Astrocyte (in vitro differentiated cells and primary cell): Measurements from ENCODE around the gene HOXC9.

Experiments
- EZH2 ChIP-seq: IDR thresholded peaks from 2 replicates; pipeline ENCODE4 v1.6.1; 2012; ENCODE audit warnings: mild to moderate bottlenecking, low read length, inconsistent platforms; ENCODE audit not compliant: insufficient read depth
- TF ChIP-seq, protein P1 (sequence below): IDR thresholded peaks from 2 replicates; pipeline ENCODE4 v1.5.1; 2011; ENCODE audit warnings: low read depth, mild to moderate bottlenecking, inconsistent platforms, low read length, moderate library complexity; ENCODE audit not compliant: insufficient read depth

DNA sequence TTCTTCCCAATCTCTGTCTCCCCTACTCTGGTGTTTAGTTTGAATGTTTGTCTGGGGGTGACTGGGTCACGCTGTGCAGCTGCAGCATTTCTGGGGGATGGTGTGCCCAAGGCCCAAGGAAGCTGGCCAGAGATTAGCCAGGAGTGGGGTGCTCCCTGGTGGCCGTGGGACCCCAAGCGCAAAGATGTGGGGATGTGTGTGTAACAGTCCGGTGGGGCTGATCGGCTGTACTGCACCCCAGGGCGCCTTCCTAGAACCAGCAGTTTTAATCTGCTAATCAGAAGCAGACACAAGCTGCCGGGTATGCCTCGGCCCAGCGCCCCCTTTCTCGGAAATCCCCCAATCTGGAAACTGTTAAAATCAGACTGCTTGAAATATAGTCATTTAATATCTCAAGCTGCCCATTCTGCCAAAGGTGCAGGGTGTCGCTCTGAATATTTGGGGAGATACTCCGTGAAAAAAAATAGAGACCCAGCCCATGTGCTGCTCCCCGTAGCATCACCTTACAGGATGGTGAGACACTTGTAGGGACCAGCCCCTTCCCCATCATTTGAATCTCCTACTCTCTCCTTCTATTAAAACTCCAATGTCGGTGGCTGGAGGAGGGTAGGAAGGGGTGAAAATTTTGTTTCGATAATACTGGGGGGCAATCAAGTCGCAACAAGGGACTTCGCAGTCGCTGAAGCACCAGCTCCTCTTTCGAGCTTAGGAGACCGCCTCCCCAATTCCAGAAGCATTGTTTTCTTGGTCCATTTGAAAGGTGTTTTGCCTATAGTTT lies 4.3 kb downstream of the HOXC9 start:
- TF ChIP-seq, protein P1, sequence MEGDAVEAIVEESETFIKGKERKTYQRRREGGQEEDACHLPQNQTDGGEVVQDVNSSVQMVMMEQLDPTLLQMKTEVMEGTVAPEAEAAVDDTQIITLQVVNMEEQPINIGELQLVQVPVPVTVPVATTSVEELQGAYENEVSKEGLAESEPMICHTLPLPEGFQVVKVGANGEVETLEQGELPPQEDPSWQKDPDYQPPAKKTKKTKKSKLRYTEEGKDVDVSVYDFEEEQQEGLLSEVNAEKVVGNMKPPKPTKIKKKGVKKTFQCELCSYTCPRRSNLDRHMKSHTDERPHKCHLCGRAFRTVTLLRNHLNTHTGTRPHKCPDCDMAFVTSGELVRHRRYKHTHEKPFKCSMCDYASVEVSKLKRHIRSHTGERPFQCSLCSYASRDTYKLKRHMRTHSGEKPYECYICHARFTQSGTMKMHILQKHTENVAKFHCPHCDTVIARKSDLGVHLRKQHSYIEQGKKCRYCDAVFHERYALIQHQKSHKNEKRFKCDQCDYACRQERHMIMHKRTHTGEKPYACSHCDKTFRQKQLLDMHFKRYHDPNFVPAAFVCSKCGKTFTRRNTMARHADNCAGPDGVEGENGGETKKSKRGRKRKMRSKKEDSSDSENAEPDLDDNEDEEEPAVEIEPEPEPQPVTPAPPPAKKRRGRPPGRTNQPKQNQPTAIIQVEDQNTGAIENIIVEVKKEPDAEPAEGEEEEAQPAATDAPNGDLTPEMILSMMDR = no peak
- no peak for TF ChIP-seq EZH2
